Stimulated activated CD4-positive, alpha-beta T cell treated with anti-CD3 and anti-CD28 coated beads, Interleukin-15, amount 100 ng/mL, for 48 hours (primary cell): ENCODE measurements around the gene WIPI1.
"Not testable (repeated sequence)": the region's sequence is repeated elsewhere in the genome, so short reads cannot be mapped to it uniquely, and the experiment has no call there.

Experiments
- DNase-seq, 2 donors: peaks; one replicate each; pipeline ENCODE4 v3.0.0-alpha.2; 2020; ENCODE audit warnings: low read depth in 2 of 2

Gene WIPI1

GRCh38 chr17:68457168-68457538 lies at the start of gene WIPI1:
Gene WIPI1 (minus strand): TSS chr17:68457496. CDS start chr17:68457421, 75 bp downstream.
- no peak for DNase-seq

- DNase-seq = no peak
Observed at GRCh38 chr17:68505951-68506350, 48.7 kb upstream of the WIPI1 start.

- no peak for DNase-seq
Observed at GRCh38 chr17:68501074-68501473, 43.8 kb upstream of the WIPI1 start.

GRCh38 chr17:68499587-68499986 lies 42.3 kb upstream of the WIPI1 start:
- DNase-seq = no peak

- no peak for DNase-seq
Observed at GRCh38 chr17:68498479-68499326, 41.4 kb upstream of the WIPI1 start.

GRCh38 chr17:68497885-68498319 lies 40.6 kb upstream of the WIPI1 start:
- DNase-seq = no peak

- no peak for DNase-seq
Observed at GRCh38 chr17:68495081-68495480, 37.8 kb upstream of the WIPI1 start.

GRCh38 chr17:68492394-68493054 lies 35.2 kb upstream of the WIPI1 start:
- not testable (repeated sequence) for DNase-seq

GRCh38 chr17:68491381-68492231 lies 34.3 kb upstream of the WIPI1 start:
- DNase-seq = no peak

- DNase-seq = no peak
Observed at GRCh38 chr17:68489919-68490318, 32.6 kb upstream of the WIPI1 start.

GRCh38 chr17:68484458-68484857 lies 27.2 kb upstream of the WIPI1 start:
- no peak for DNase-seq

- DNase-seq = no peak
Observed at GRCh38 chr17:68482576-68483041, 25.3 kb upstream of the WIPI1 start.

- no peak for DNase-seq
Observed at GRCh38 chr17:68480885-68481284, 23.6 kb upstream of the WIPI1 start.

- no peak for DNase-seq
Observed at GRCh38 chr17:68470961-68471360, 13.7 kb upstream of the WIPI1 start.

GRCh38 chr17:68468788-68469187 lies 11.5 kb upstream of the WIPI1 start:
- DNase-seq = no peak

GRCh38 chr17:68468334-68468733 lies 11.0 kb upstream of the WIPI1 start:
- no peak for DNase-seq

- DNase-seq = no peak
Observed at GRCh38 chr17:68463211-68464019, 6.1 kb upstream of the WIPI1 start.

GRCh38 chr17:68462381-68463210 lies 5.3 kb upstream of the WIPI1 start:
- DNase-seq = peak; percentile 52 to 55

- DNase-seq = no peak
Observed at GRCh38 chr17:68461589-68461988, 4.3 kb upstream of the WIPI1 start.

- DNase-seq = no peak
Observed at GRCh38 chr17:68461122-68461539, 3.8 kb upstream of the WIPI1 start.
